Hepatocyte (in vitro differentiated cells): ENCODE data around the gene NAT14.

Source experiments
- EZH2 ChIP-seq: fragments of 200-600 bp; sonication (generic); IDR thresholded peaks from 2 replicates; pipeline ENCODE4 v1.6.1; 2016; ENCODE audit warnings: antibody characterized with exemption, mild to moderate bottlenecking, borderline replicate concordance
- EZH2phosphoT487 ChIP-seq: fragments of 200-600 bp; sonication (generic); IDR thresholded peaks from one replicate; pipeline ENCODE4 v1.6.1; 2018; ENCODE audit warnings: antibody characterized with exemption, mild to moderate bottlenecking, low read depth, moderate library complexity; ENCODE audit not compliant: unreplicated experiment, severe bottlenecking
- TF ChIP-seq, protein P1 (sequence below): fragments of 200-600 bp; sonication (generic); IDR thresholded peaks from 2 replicates; pipeline ENCODE4 v1.5.1; 2016; ENCODE audit warnings: antibody characterized with exemption, mild to moderate bottlenecking; ENCODE audit not compliant: poor library complexity

DNA sequence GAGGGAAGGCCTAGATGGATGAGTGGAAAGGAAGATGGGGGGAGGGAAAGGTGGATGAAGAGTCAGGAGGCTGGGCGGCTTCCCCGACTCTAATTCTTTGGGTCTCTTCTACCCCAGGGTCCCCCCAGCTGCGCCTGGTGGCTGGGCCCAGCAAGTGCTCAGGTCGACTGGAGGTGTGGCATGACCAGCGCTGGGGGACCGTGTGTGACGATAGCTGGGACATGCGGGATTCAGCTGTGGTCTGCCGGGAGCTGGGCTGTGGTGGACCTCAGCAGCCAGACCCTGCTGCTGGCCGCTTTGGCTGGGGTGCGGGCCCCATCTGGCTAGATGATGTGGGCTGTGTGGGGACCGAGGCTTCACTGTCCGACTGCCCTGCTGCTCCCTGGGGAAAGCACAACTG lies 12.8 kb downstream of the NAT14 start:
- TF ChIP-seq, protein P1, sequence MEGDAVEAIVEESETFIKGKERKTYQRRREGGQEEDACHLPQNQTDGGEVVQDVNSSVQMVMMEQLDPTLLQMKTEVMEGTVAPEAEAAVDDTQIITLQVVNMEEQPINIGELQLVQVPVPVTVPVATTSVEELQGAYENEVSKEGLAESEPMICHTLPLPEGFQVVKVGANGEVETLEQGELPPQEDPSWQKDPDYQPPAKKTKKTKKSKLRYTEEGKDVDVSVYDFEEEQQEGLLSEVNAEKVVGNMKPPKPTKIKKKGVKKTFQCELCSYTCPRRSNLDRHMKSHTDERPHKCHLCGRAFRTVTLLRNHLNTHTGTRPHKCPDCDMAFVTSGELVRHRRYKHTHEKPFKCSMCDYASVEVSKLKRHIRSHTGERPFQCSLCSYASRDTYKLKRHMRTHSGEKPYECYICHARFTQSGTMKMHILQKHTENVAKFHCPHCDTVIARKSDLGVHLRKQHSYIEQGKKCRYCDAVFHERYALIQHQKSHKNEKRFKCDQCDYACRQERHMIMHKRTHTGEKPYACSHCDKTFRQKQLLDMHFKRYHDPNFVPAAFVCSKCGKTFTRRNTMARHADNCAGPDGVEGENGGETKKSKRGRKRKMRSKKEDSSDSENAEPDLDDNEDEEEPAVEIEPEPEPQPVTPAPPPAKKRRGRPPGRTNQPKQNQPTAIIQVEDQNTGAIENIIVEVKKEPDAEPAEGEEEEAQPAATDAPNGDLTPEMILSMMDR = no peak
- TF ChIP-seq EZH2phosphoT487 (no peak), EZH2 (no peak)
